Measurements from ENCODE around the gene MYO9A.
"Not testable (repeated sequence)": the region's sequence is repeated elsewhere in the genome, so short reads cannot be mapped to it uniquely, and the experiment has no call there.

MYO9A gene

GRCh38 chr15:72136170-72137051 is 18.5 kb upstream of the MYO9A start:
- no peak for DNase-seq

GRCh38 chr15:72135719-72136118 is 17.8 kb upstream of the MYO9A start:
- DNase-seq: no peak

GRCh38 chr15:72133211-72133610 is 15.3 kb upstream of the MYO9A start:
- DNase-seq: no peak

GRCh38 chr15:72131922-72132321 is 14.0 kb upstream of the MYO9A start:
- DNase-seq: no peak

GRCh38 chr15:72130272-72130671 is 12.3 kb upstream of the MYO9A start:
- no peak for DNase-seq

- no peak for DNase-seq
Measured at GRCh38 chr15:72128359-72128758, 10.4 kb upstream of the MYO9A start.

GRCh38 chr15:72127724-72128322 is 9.9 kb upstream of the MYO9A start:
- DNase-seq: no peak

- DNase-seq: no peak
Measured at GRCh38 chr15:72124218-72124617, 6.3 kb upstream of the MYO9A start.

GRCh38 chr15:72117486-72118016 is 399 bp downstream of the MYO9A start:
- DNase-seq: peak; percentile 60

- DNase-seq: peak; percentile 62
Measured at GRCh38 chr15:72116731-72117485, 1.0 kb downstream of the MYO9A start.

GRCh38 chr15:72113347-72114031 is 4.5 kb downstream of the MYO9A start:
- no peak for DNase-seq

- no peak for DNase-seq
Measured at GRCh38 chr15:72112805-72113204, 5.1 kb downstream of the MYO9A start.

- no peak for DNase-seq
Measured at GRCh38 chr15:72112116-72112515, 5.8 kb downstream of the MYO9A start.

GRCh38 chr15:72110355-72110754 is 7.6 kb downstream of the MYO9A start:
- no peak for DNase-seq

GRCh38 chr15:72106068-72106467 is 11.9 kb downstream of the MYO9A start:
- DNase-seq: no peak

- DNase-seq: no peak
Measured at GRCh38 chr15:72105111-72105510, 12.8 kb downstream of the MYO9A start.

- not testable (repeated sequence) for DNase-seq
Measured at GRCh38 chr15:72100551-72100950, 17.4 kb downstream of the MYO9A start.

- DNase-seq: no peak
Measured at GRCh38 chr15:72099155-72099554, 18.8 kb downstream of the MYO9A start.

- DNase-seq: no peak
Measured at GRCh38 chr15:72098040-72098439, 19.9 kb downstream of the MYO9A start.

GRCh38 chr15:72096796-72097195 is 21.2 kb downstream of the MYO9A start:
- no peak for DNase-seq

GRCh38 chr15:72092691-72093090 is 25.3 kb downstream of the MYO9A start:
- DNase-seq: no peak

GRCh38 chr15:72092006-72092405 is 25.9 kb downstream of the MYO9A start:
- DNase-seq: no peak
